Skin epidermis (tissue), 12 donors: ENCODE data around the gene BLM.

Experiments used
- H3K27ac ChIP-seq, 21 experiments: fragments of 200-600 bp; sonication (generic) in 11 of 21; one replicate each; pipeline ENCODE4 v1.5.0; 2020; ENCODE audit warnings: mild to moderate bottlenecking in 3 of 21, inconsistent platforms in 2 of 21, moderate library complexity in 2 of 21
- H3K4me3 ChIP-seq, 7 experiments: fragments of 200-600 bp; sonication (generic) in 2 of 7; one replicate each; pipeline ENCODE4 v1.5.0; 2020; ENCODE audit warnings: inconsistent platforms in 2 of 7, mild to moderate bottlenecking in 2 of 7, moderate library complexity in 1 of 7

BLM gene

DNA sequence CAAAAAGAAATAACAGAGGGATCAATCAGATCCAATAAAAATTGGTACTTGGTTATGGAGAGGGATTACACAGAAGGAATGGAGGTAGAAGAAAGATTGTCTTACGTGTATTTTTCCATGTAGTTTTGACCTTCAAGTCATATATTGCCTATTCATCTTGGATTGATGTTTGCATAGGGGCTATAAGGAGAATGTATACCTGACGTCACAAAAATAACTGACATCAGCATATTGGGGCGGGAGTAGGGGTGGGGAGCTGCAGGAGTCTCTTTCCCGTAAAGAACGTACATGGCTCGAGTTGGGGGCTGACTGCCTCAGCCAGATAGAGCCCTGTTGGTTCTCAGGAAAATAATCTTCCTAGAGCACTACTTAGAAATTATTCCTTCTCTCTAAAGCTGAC is 145.3 kb downstream of the BLM start:
- no peak overlapping the region for H3K4me3 ChIP-seq
- peak overlapping the region in 4 of 21 experiments; percentile 12 to 29 (median 21) for H3K27ac ChIP-seq

DNA sequence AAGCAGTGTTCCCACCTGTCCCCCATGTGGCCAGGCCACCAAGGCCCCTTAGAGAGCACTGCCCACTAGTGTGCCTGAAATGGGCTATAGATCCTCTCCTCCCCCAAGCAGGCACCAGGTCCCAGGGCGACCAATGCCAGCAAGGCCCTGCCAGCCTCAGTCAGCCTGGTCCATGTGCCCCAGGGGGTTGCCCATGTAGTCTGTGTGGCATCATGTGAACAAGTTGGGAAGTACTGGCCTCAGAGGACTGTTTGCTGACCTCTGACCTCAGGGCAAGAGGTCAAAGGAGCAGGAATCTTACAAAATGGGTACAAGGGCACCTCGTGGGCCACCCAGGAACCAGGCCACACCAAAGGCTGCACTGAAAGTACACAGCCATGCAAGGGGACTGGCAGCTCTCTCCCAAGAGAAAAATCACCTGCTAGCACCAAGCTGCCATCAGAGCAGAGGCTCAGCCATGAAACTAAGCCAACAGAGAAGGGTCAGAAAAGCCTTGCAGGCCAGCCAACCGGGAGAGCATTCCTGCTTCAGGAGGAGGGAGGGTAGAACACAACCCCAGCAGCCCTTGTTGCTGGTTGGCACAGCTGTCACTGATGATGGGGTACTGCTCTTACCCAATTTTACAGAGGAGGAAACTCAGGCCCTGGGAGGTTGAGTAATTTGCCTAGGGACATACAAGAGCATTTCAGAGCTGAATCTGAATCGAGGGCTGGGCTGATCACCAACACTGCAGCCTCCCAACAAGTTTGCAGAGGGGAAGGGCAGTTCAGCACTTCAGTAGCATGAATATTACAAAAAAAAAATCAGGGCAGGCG is 146.0 kb downstream of the BLM start:
- H3K27ac ChIP-seq = peak overlapping the region in 9 of 21 experiments; percentile 9 to 53 (median 23)

DNA sequence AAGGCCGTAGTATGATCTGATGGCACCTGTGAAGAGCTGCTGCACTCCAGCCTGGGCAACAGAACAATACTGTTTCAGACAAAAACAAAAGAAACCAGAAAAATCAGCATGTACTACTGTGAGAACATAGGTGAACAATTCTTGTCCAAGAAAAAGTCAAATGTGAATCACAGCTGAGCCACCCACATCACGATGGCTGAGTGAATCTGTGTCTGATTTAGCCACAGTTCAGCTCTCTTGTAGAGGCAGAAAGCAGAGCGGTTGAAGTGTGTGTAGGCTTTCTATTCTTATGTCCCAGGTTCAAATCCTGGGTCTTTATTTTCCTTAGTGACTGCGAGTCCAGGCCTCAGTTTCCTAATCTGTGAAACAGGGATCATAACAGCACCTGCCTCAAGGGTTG is 146.8 kb downstream of the BLM start:
- peak overlapping the region in 6 of 21 experiments; percentile 2 to 53 (median 20) for H3K27ac ChIP-seq
- no peak overlapping the region for H3K4me3 ChIP-seq

More for the DNA sequence above, 146.0 kb downstream of the BLM start:
- no peak overlapping the region for H3K4me3 ChIP-seq

DNA sequence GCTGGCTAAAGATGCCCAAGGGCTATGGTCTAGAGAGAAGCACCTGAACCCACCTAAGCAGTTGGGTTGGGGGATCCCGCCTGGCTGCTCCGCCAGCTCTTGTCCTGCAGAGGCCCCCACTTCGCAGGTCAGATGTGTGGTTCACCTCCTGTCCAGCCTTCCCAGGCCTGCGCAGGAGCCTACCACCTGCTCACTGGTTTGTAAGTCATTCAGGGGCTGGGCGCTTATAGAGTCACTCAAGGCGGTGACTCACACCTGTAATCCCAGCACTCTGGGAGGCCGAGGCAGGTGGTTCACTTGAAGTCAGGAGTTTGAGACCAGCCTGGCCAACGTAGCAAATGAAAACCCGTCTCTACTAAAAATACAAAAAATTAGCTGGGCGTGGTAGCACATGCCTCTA is 147.4 kb downstream of the BLM start:
- no peak overlapping the region for H3K4me3 ChIP-seq
- H3K27ac ChIP-seq = peak overlapping the region in 4 of 21 experiments; percentile 2 to 53 (median 14)

DNA sequence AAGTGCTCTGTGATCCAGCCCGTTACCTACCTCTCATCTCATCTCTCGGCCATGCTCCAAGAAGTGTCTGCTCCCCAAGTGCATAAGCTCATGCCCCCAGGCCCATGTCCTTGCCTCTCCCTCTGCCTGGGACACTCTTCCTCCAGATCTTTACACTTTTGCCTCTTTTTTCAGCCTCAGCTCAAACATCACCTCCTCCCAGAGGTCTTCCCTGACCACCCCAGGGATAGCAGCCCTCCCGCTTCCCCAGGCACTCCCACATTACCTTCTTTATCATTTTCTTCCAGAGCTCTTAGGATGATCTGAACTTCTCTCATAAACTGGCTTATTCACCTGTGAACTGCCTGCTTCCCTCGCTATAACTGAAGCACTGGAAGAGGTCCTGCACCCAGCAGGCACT is 148.6 kb downstream of the BLM start:
- no peak overlapping the region for H3K27ac ChIP-seq
- H3K4me3 ChIP-seq = no peak overlapping the region
